ENCODE measurements around the gene ZKSCAN4.

Gene ZKSCAN4

GRCh38 chr6:28206928-28207509 lies 45.0 kb downstream of the ZKSCAN4 start:
- no peak overlapping the region for H3K27ac ChIP-seq
- H3K36me3 ChIP-seq: no peaks in the 10 kb centered on the region
- peaks cover 0 to 14% (median 6%) of the 10 kb centered on the region in 4 donors for H3K4me1 ChIP-seq
- peaks cover 0 to 62% of the 10 kb centered on the region in 2 donors for H3K27me3 ChIP-seq
- no peak for DNase-seq
- peak overlapping the region in 1 of 2 donors; percentile 27 for H3K4me3 ChIP-seq
- TF ChIP-seq, protein P1, sequence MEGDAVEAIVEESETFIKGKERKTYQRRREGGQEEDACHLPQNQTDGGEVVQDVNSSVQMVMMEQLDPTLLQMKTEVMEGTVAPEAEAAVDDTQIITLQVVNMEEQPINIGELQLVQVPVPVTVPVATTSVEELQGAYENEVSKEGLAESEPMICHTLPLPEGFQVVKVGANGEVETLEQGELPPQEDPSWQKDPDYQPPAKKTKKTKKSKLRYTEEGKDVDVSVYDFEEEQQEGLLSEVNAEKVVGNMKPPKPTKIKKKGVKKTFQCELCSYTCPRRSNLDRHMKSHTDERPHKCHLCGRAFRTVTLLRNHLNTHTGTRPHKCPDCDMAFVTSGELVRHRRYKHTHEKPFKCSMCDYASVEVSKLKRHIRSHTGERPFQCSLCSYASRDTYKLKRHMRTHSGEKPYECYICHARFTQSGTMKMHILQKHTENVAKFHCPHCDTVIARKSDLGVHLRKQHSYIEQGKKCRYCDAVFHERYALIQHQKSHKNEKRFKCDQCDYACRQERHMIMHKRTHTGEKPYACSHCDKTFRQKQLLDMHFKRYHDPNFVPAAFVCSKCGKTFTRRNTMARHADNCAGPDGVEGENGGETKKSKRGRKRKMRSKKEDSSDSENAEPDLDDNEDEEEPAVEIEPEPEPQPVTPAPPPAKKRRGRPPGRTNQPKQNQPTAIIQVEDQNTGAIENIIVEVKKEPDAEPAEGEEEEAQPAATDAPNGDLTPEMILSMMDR (IDR thresholded peaks at IDR 0.05): no peak
- intact Hi-C loops (cut with DNase I; ENCODE audit: low total_unique reads): no loop called here
- peaks cover 0 to 11% (median 11%) of the 10 kb centered on the region in 3 donors for H3K9me3 ChIP-seq

DNA sequence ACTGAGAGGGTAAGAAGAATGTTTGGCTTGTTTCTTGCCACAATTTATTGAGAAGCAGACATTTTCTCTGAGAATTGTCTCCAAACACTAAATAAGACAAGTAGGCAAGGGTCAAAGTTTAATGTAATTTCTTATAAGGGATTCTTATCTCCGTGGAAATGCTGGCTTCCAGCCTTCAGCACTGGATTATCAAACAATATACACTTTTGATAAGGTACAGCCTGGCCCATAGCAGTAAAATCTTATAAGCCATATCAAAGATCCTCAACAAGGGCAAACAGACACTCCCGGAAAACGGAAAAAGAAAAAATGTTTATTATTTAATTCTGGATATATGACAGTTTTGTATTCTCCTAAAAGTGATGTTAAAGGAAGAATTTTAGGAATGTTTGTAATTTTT lies 45.5 kb downstream of the ZKSCAN4 start:
- DNase-seq: no peak
- H3K36me3 ChIP-seq: no peaks in the 10 kb centered on the region
- TF ChIP-seq, protein P1 (IDR thresholded peaks at IDR 0.05): no peak
- peaks cover 0 to 11% (median 11%) of the 10 kb centered on the region in 3 donors for H3K9me3 ChIP-seq
- H3K27ac ChIP-seq: no peak overlapping the region
- H3K4me1 ChIP-seq: peaks cover 0 to 13% (median 6%) of the 10 kb centered on the region in 4 donors
- no peak overlapping the region for H3K4me3 ChIP-seq
- H3K27me3 ChIP-seq: peaks cover 0 to 57% of the 10 kb centered on the region in 2 donors
- intact Hi-C loops (cut with DNase I; ENCODE audit: low total_unique reads): no loop called here

DNA sequence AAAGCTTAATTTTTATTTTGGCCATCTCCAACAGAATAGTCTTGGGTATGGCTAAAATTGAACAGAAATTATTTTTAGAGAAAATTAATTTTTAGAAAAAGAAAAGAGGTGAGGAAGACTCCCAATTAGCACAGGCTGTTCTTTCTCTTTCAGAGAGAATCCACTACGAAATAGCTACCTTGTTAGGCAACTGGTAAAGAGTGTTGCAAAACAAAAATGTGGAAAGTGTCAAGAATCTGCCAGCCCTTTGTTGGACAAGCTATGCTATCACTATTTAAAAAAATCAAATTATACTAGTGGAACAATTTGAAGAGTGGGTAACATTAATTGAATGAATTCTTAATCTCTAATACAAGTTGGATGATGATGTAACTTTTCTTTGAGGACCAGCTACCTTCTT lies 46.2 kb downstream of the ZKSCAN4 start:
- Histone ChIP-seq H3K27ac (no peak overlapping the region), H3K9me3 (peaks cover 0 to 11% (median 11%) of the 10 kb centered on the region in 3 donors), H3K4me1 (peaks cover 0 to 13% (median 6%) of the 10 kb centered on the region in 4 donors), H3K36me3 (no peaks in the 10 kb centered on the region), H3K27me3 (peaks cover 0 to 50% of the 10 kb centered on the region in 2 donors), H3K4me3 (no peak overlapping the region)
- no peak for DNase-seq
- intact Hi-C loops (cut with DNase I; ENCODE audit: low total_unique reads): no loop called here
- TF ChIP-seq, protein P1 (IDR thresholded peaks at IDR 0.05): no peak

DNA sequence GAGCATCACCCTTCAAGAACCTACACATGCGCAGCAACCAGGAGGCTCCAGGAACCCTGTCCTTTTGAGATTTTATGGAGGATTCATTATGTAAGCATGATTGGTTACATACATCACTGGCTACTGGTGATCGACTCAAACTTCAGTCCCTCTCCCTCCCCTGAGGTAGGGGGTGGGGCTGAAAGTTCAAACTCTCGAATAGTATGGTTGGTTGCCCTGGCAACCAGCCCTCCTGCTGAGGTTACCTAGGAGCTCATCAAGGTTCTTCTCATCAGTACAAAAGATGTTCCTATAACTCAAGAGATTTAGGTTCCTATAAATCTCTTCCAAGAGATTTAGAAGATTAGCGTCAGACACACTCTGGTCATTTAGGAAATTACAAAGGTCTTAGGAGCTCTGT lies 48.9 kb downstream of the ZKSCAN4 start:
- peaks cover 0 to 11% (median 5%) of the 10 kb centered on the region in 4 donors for H3K4me1 ChIP-seq
- H3K27me3 ChIP-seq: peaks cover 0 to 25% of the 10 kb centered on the region in 2 donors
- H3K27ac ChIP-seq: no peak overlapping the region
- no peak for DNase-seq
- H3K9me3 ChIP-seq: peaks cover 0 to 11% (median 11%) of the 10 kb centered on the region in 3 donors
- intact Hi-C loops (cut with DNase I; ENCODE audit: low total_unique reads): no loop called here
- H3K36me3 ChIP-seq: no peaks in the 10 kb centered on the region
- TF ChIP-seq, protein P1 (IDR thresholded peaks at IDR 0.05): no peak
- no peak overlapping the region for H3K4me3 ChIP-seq

GRCh38 chr6:28200020-28200419 lies 52.0 kb downstream of the ZKSCAN4 start:
- no peaks in the 10 kb centered on the region for H3K4me1 ChIP-seq
- TF ChIP-seq, protein P1 (IDR thresholded peaks at IDR 0.05): no peak
- intact Hi-C loops (cut with DNase I; ENCODE audit: low total_unique reads): no loop called here
- H3K4me3 ChIP-seq: no peak overlapping the region
- no peak overlapping the region for H3K27ac ChIP-seq
- no peaks in the 10 kb centered on the region for H3K36me3 ChIP-seq
- H3K9me3 ChIP-seq: peaks cover 0 to 15% (median 11%) of the 10 kb centered on the region in 3 donors
- peaks cover 0 to 5% of the 10 kb centered on the region in 2 donors for H3K27me3 ChIP-seq
- no peak for DNase-seq

Measured in tibial artery (tissue), 4 donors.